Stimulated activated CD4-positive, alpha-beta T cell treated with anti-CD3 and anti-CD28 coated beads, Interleukin-12 subunit alpha, Interleukin-12 subunit beta, amount 100 ng/mL, for 24 hours (primary cell): ENCODE data around the gene MTMR2.
"Not testable (repeated sequence)": the region's sequence is repeated elsewhere in the genome, so short reads cannot be mapped to it uniquely, and the experiment has no call there.

Experiments
- DNase-seq, 2 experiments: peaks; one replicate each; pipeline ENCODE4 v3.0.0-alpha.2; 2020; ENCODE audit warnings: low read depth in 2 of 2

Gene MTMR2

GRCh38 chr11:95816037-95816436 lies 107.9 kb downstream of the MTMR2 start:
- no peak for DNase-seq

DNA sequence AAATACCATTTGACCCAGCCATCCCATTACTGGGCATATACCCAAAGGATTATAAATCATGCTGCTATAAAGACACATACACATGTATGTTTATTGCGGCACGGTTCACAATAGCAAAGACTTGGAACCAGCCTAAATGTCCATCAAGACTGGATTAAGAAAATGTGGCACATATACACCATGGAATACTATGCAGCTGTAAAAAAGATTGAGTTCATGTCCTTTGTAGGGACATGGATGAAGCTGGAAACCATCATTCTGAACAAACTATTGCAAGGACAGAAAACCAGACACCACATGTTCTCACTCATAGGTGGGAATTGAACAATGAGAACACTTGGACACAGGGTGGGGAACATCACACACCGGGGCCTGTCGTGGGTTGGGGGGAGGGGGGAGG lies 112.9 kb downstream of the MTMR2 start:
- DNase-seq = not testable (repeated sequence)

GRCh38 chr11:95806464-95806863 lies 117.4 kb downstream of the MTMR2 start:
- DNase-seq = not testable (repeated sequence)

DNA sequence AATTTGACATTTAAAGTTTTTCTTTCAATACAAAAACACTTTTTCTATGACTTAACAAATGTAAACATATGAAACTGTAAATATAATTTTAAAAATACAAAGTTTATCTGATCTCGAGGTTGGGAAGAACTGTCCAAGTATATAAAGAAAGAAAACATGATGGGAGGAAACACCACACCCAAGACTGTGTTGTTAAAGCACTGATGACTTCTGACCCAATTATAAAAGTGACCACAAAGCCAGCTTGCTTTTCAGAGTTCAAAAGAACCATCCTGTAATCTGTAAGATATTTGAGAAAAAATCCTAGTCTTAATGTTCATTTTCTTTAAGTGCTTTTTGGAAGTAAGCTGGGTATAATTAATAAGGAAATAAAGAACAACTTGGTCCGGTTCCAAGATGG lies 118.0 kb downstream of the MTMR2 start:
- DNase-seq = no peak

DNA sequence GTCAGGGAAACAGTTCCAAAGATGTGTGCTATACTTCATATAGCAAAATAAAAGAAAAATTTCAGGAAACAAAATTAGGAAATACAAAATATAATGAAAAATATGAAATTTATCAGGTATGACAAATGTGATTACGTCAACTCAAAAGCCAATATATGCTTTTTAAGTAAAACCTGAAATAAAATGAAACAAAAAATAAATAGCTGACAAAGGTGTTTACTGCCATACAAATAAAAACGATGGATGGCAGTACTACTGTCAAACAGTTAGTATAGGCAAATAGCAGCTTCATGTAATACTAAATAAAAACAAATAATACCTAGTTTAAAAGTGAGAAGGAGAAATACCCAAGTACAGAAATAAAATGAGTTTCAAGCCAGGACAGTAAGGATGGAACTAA lies 119.9 kb downstream of the MTMR2 start:
- no peak for DNase-seq

DNA sequence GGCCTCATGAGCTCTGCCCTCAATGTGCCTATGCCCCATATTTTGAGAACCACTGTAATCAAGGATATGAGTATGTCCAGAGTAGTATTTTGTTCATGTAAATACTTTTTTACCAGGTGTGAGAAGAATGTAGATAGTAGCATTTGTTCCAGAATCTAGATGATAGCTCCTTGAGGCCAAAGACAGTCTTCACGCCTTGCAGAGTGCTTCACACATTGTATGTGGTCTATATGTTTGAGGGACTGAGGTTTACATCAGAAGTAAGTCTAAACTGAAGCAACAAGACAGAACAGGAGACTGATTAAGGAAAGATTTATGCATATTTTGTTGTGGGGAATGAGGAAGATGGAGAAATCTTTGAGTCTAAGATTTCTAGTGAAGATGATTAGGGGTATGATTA lies 121.1 kb downstream of the MTMR2 start:
- no peak for DNase-seq

DNA sequence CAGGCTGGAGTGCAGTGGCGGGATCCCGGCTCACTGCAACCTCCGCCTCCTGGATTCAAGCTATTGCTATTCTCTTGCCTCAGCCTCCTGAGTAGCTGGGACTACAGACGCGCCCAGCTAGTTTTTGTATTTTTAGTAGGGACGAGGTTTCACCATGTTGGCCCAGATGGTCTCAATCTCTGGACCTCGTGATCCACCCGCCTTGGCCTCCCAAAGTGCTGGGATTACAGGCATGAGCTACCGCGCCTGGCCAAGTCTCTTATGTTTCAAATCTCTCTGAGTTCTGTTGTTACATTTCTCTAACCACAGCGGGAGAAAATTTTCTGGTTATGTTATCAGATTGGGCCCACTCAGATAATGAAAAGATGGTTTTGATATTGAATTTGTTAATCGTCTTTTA lies 123.5 kb downstream of the MTMR2 start:
- no peak for DNase-seq

DNA sequence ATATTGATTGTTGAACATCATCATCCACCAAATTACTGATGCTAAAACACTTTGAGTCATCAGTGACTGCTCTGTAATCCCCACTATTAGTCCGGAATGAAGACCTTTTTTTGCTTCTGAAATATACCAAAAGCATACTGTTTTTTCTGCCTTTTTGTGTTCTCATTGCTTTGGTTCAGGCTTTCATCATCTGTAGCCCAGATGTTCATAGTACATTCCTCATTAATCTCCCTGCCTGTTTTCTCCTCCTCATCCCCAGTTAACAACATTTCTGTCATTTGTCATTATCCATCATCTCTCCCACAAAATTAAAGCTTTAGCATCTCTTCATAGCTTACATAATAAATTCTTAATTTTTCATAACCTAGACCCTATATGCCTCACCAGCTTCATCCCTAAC lies 124.4 kb downstream of the MTMR2 start:
- no peak for DNase-seq

- DNase-seq = no peak
These were observed 127.4 kb downstream of the MTMR2 start for GRCh38 chr11:95796501-95796900.

DNA sequence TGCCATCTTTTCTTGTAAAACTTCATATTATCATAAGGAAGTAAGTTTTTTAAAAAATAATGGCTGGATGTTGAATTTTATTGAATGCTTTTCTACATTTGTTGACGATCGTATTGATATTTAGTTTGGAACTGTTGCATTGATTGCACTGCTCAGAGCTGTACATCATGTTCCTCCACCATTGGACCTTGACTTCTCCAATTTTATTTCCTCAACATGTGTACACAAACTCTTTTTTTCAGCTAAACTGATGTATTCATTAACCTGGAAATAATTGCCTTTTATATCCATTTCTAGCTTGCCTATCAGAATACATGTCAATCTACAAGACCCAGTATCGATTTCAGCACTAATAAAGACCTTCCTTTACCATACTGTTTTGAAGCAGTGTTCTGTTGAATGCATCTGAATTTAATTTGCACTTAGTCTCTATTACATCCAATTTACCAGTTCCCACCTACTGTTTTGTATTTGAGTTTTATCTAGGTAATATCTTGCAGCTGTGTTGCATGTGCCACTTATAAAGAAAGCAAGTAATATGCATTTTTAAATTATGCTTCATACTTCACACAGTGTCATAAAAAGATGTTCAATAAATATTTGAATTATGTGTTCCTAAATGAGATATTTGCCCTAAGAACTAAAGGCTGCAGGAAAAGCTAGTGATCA lies 128.1 kb downstream of the MTMR2 start:
- DNase-seq = no peak

DNA sequence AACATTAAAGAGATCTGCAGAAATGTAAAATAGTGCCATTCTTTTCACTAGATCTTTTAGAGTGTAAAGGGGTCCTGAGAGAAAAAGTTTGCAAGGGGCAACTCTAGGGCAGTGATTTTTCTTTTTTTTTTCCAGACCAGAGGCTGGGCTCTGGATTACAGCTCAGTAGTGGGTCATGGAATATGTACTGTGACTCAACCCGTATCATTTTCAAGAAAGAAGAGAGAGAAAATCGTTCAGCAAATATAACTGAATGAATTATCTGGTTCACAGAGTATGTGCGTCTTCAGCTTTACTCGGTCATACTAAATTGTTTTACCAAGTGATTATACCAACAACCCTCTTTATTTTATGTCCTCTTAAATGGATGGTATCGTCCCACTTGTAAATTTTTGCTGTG lies 129.8 kb downstream of the MTMR2 start:
- DNase-seq = no peak

DNA sequence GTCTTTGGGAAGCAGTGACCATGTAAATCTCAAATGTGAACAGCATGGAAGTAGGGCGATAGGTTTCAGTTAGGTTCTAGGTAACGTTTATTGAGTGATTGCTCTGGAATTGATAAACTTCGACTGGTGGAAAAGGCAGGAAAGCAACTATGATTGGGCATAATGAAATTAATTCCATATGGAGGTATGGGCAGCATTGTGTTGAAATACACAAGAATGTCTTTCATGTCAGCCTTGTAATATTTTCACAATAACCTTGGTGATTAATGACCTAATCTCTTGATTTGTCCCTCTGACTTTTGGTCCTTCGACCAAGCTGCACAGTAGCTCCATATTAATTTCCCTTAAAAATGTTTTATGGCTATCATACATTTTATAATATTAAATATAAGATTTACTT lies 130.8 kb downstream of the MTMR2 start:
- DNase-seq = no peak

- no peak for DNase-seq
These were observed 131.2 kb downstream of the MTMR2 start for GRCh38 chr11:95792700-95793099.

GRCh38 chr11:95792200-95792599 lies 131.7 kb downstream of the MTMR2 start:
- no peak for DNase-seq

- DNase-seq = no peak
These were observed 132.2 kb downstream of the MTMR2 start for GRCh38 chr11:95791709-95792033.

GRCh38 chr11:95790933-95791708 lies 132.8 kb downstream of the MTMR2 start:
- DNase-seq = peak; percentile 28 to 41

GRCh38 chr11:95790123-95790932 lies 133.6 kb downstream of the MTMR2 start, which contains the start of gene CEP57:
Gene CEP57, plus strand, starts transcription at chr11:95790498. Its CDS starts 201 bp downstream, at chr11:95790699.
- DNase-seq = peak; percentile 92 to 95

GRCh38 chr11:95789506-95790122 lies 134.3 kb downstream of the MTMR2 start, which contains the start of gene FAM76B:
Gene FAM76B, minus strand, starts transcription at chr11:95789782. Its CDS starts 304 bp downstream, at chr11:95789478.
- peak; percentile 92 for DNase-seq

GRCh38 chr11:95788921-95789505 lies 134.9 kb downstream of the MTMR2 start:
- DNase-seq = peak; percentile 11 to 12
